K562 (cell line): Measurements from ENCODE around the gene PDPK1. TPM values are rescaled to one million over a fixed set of nuclear protein-coding genes. Genes with fewer than 3 reads are reported as not detected.

Experiments
- ATAC-seq: fragments of 200-7000 bp; cut with Tn5 transposase; 3 replicates; pipeline ENCODE4 v1.9.1; 2020; ENCODE audit warnings: moderate library complexity
- BruUV-seq: library from RNA; stranded (reverse); fragments of 400-500 nt; replicated peaks from 2 replicates; lab custom pipeline; 2021; lab: Mats Ljungman, UMichigan
- CTCF ChIA-PET: fragments of 300-600 bp; formaldehyde crosslinking; extraction: SDS; loops from one replicate; lab custom pipeline; 2021; ENCODE audit warnings: low intra/inter-chr PET ratio; lab: Yijun Ruan, JAX
- POLR2A ChIA-PET: fragments of 300-600, 350-650 bp; sonication (Branson Sonifier 250); formaldehyde crosslinking; extraction: SDS; loops from one replicate; lab custom pipeline; 2021; ENCODE audit warnings: antibody characterized with exemption, inconsistent platforms; lab: Yijun Ruan, JAX
- DNase-seq, 4 experiments: peaks; one replicate each; pipeline versions ENCODE4 v3.0.0 to v3.0.0-alpha.2; 2011 to 2018; ENCODE audit warnings: low spot score in 3 of 4, mixed read lengths in 3 of 4; ENCODE audit errors: extremely low read depth in 1 of 4
- FAIRE-seq: peaks from 2 replicates; lab custom pipeline; 2011; peaks lifted over from hg19 to GRCh38; lab: Jason Lieb, UNC
- H2AFZ ChIP-seq: 2 replicates; pipeline ENCODE4 v1.6.0; 2011; ENCODE audit warnings: low read depth, low read length, control low read depth, inconsistent platforms
- H3K27ac ChIP-seq: fragments of 200-600 bp; 3 replicates; pipeline ENCODE4 v1.8.0; 2011; ENCODE audit warnings: low read depth, mild to moderate bottlenecking, control low read depth, inconsistent platforms, low read length, moderate library complexity, mixed read lengths; ENCODE audit errors: extremely low read depth
- H3K27me3 ChIP-seq, 2 experiments: fragments of 300-600 bp in 1 of 2; 2 replicates in 1 of 2; 3 replicates in 1 of 2; pipeline versions ENCODE4 v1.6.0 to v1.8.0; 2011; ENCODE audit warnings: inconsistent platforms in 2 of 2, low read length in 2 of 2, mild to moderate bottlenecking in 1 of 2, mixed read lengths in 1 of 2, moderate library complexity in 1 of 2; ENCODE audit not compliant: control insufficient read depth in 2 of 2, insufficient read depth in 2 of 2
- H3K36me3 ChIP-seq: fragments of 300-600 bp; 3 replicates; pipeline ENCODE4 v1.8.0; 2011; ENCODE audit warnings: mild to moderate bottlenecking, low read length, inconsistent platforms; ENCODE audit not compliant: control insufficient read depth, insufficient read depth
- H3K4me1 ChIP-seq, 2 experiments: fragments of 200-600 bp in 1 of 2; replicated peaks in 1 of 2; 2 replicates in 1 of 2; 3 replicates in 1 of 2; pipeline versions ENCODE4 v1.5.1 to v1.8.0; 2011; ENCODE audit warnings: inconsistent platforms in 2 of 2, low read length in 2 of 2, mild to moderate bottlenecking in 1 of 2, mixed read lengths in 1 of 2, moderate library complexity in 1 of 2; ENCODE audit not compliant: control insufficient read depth in 2 of 2, insufficient read depth in 2 of 2
- H3K4me2 ChIP-seq: 2 replicates; pipeline ENCODE4 v1.6.1; 2011; ENCODE audit warnings: low read length, control low read depth, inconsistent platforms, mixed read lengths; ENCODE audit not compliant: insufficient read depth
- H3K4me3 ChIP-seq: fragments of 200-600 bp; sonication (generic), shearing (Covaris generic); 2 replicates; pipeline ENCODE4 v1.5.1; 2016; ENCODE audit warnings: control low read depth, inconsistent platforms
- H3K79me2 ChIP-seq: fragments of 200-600 bp; 3 replicates; pipeline ENCODE4 v1.8.0; 2011; ENCODE audit warnings: low read length, inconsistent platforms; ENCODE audit not compliant: control insufficient read depth, insufficient read depth
- H3K9ac ChIP-seq, 2 experiments: 2 replicates each; pipeline versions ENCODE4 v1.6.0 to v1.6.1; 2011; ENCODE audit warnings: low read depth in 2 of 2, low read length in 2 of 2, control low read depth in 1 of 2, inconsistent platforms in 1 of 2, mild to moderate bottlenecking in 1 of 2, mixed read lengths in 1 of 2; ENCODE audit not compliant: insufficient read depth in 1 of 2
- H3K9me1 ChIP-seq: one replicate; pipeline ENCODE4 v1.6.0; 2011; ENCODE audit warnings: inconsistent platforms, mild to moderate bottlenecking, low read length, moderate library complexity; ENCODE audit not compliant: control insufficient read depth, insufficient read depth
- H3K9me3 ChIP-seq: replicated peaks from 2 replicates; pipeline ENCODE4 v1.5.1; 2011; ENCODE audit warnings: low read depth, low read length, inconsistent platforms; ENCODE audit not compliant: control insufficient read depth, insufficient read depth
- H4K20me1 ChIP-seq: replicated peaks from 2 replicates; pipeline ENCODE4 v1.6.1; 2011; ENCODE audit warnings: low read length, inconsistent platforms, mixed read lengths; ENCODE audit not compliant: control insufficient read depth, insufficient read depth
- CEBPZ ChIP-seq: fragments of 150-350 bp; IDR thresholded peaks from 2 replicates; pipeline ENCODE4 v1.6.1; 2014; ENCODE audit warnings: low read depth, mild to moderate bottlenecking, low read length, borderline replicate concordance
- FOXP4 ChIP-seq: sonication (generic); formaldehyde crosslinking; IDR thresholded peaks from 2 replicates; pipeline ENCODE4 v1.8.0; 2022; ENCODE audit warnings: mild to moderate bottlenecking, missing genetic modification reagents, borderline replicate concordance
- HNRNPH1 ChIP-seq: fragments of 200-400 bp; formaldehyde crosslinking; optimal IDR thresholded peaks from 2 replicates; pipeline ENCODE3; 2017; ENCODE audit warnings: low read depth, mild to moderate bottlenecking, low read length, moderate library complexity
- NR4A1 ChIP-seq, 2 experiments: fragments of 250-450 bp in 1 of 2; fragments of 450-650 bp in 1 of 2; sonication (Bioruptor Pico) in 1 of 2; IDR thresholded peaks; 2 replicates each; pipeline versions ENCODE4 v1.4.0 to v1.6.1; 2016 to 2020; ENCODE audit warnings: mild to moderate bottlenecking in 2 of 2, missing compliant biosample characterization in 1 of 2, missing genetic modification characterization in 1 of 2, moderate library complexity in 1 of 2
- PBX2 ChIP-seq, 2 experiments: IDR thresholded peaks in 1 of 2; conservative IDR thresholded peaks in 1 of 2; 2 replicates each; pipeline ENCODE4 v1.6.1; 2016; ENCODE audit warnings: low read depth in 2 of 2, mild to moderate bottlenecking in 1 of 2, missing compliant biosample characterization in 1 of 2, missing genetic modification characterization in 1 of 2, moderate library complexity in 1 of 2
- PCBP2 ChIP-seq: fragments of 200-400 bp; formaldehyde crosslinking; IDR thresholded peaks from 2 replicates; pipeline ENCODE4 v1.6.1; 2018; ENCODE audit warnings: low read length, low read depth, mild to moderate bottlenecking, moderate library complexity; ENCODE audit not compliant: poor library complexity, severe bottlenecking
- POLR2G ChIP-seq: fragments of 200-400 bp; formaldehyde crosslinking; IDR thresholded peaks from 2 replicates; pipeline ENCODE4 v1.6.1; 2017; ENCODE audit warnings: low read depth, mild to moderate bottlenecking, antibody characterized with exemption, low read length, moderate library complexity
- RBM34 ChIP-seq: fragments of 200-400 bp; formaldehyde crosslinking; IDR thresholded peaks from 2 replicates; pipeline ENCODE4 v1.6.1; 2018; ENCODE audit warnings: low read length, borderline replicate concordance; ENCODE audit not compliant: insufficient read depth
- SRSF1 ChIP-seq: fragments of 200-400 bp; formaldehyde crosslinking; IDR thresholded peaks from 2 replicates; pipeline ENCODE4 v1.6.1; 2017; ENCODE audit warnings: mild to moderate bottlenecking, low read depth, low read length, moderate library complexity
- U2AF1 ChIP-seq: fragments of 200-400 bp; formaldehyde crosslinking; optimal IDR thresholded peaks from 2 replicates; pipeline ENCODE3; 2017; ENCODE audit warnings: mild to moderate bottlenecking, low read depth, low read length, moderate library complexity
- U2AF2 ChIP-seq: fragments of 200-400 bp; formaldehyde crosslinking; optimal IDR thresholded peaks from 2 replicates; pipeline ENCODE3; 2017; ENCODE audit warnings: low read depth, mild to moderate bottlenecking, low read length
- WHSC1 ChIP-seq: IDR thresholded peaks from one replicate; pipeline ENCODE4 v1.6.1; 2012; ENCODE audit warnings: low read length, control low read depth, inconsistent platforms
- ZNF121 ChIP-seq: sonication (generic); formaldehyde crosslinking; conservative IDR thresholded peaks from 2 replicates; pipeline ENCODE4 v1.8.0; 2022; ENCODE audit warnings: missing genetic modification reagents
- WGBS: fragments of 100-300 bp; shearing (Covaris generic); methylation state at CpG from one replicate; pipeline ENCODE4 v1.1.6; 2016; ENCODE audit warnings: low coverage, mixed read lengths; ENCODE audit not compliant: insufficient coverage; ENCODE audit errors: missing lambda C conversion rate; 5-methylcytosine and 5-hydroxymethylcytosine counted together
- in situ Hi-C: fragments of 300-500 bp; cut with MboI; formaldehyde crosslinking; loops from 4 replicates; pipeline ENCODE4 v1.15.0; 2018; ENCODE audit warnings: inconsistent platforms, mixed read lengths
- intact Hi-C: fragments of 100-400 bp; cut with micrococcal nuclease; formaldehyde crosslinking; loops from 2 replicates; pipeline ENCODE4 v1.14.2; 2022
- polyA plus RNA-seq, 8 experiments: library from polyadenylated mRNA; depleted of rRNA in 4 of 8; stranded (reverse) in 5 of 8; unstranded in 3 of 8; fragments of >200 nt; fragmentation: Nextera tagmentation in 2 of 8; fragmentation: Illumina TruSeq in 1 of 8; extraction: Ambion mirVana in 2 of 8; extraction: Trizol in 1 of 8; gene quantifications; 2 replicates each; pipeline versions ENCODE4 v1.2.1 to v1.2.3, GENCODE V29; 2011 to 2014; ENCODE audit warnings: inconsistent platforms in 1 of 8, missing spikeins in 1 of 8
- total RNA-seq, 7 experiments: library from RNA; depleted of rRNA in 6 of 7; stranded (reverse); fragments of >200 nt in 6 of 7; fragmentation: Illumina TruSeq in 2 of 7; extraction: Trizol in 2 of 7; gene quantifications; 2 replicates each; pipeline versions ENCODE4 v1.2.1 to v1.2.3, GENCODE V29; 2011 to 2021; ENCODE audit warnings: low replicate concordance in 1 of 7

PDPK1 gene
- total and polyA plus RNA-seq, 9 of the 15 experiments (the other 6 are each of a cell fraction or from before 2014, with no cell fraction given), result 4.0 to 37.2 (median 18.7) TPM

- in situ Hi-C loops, result no loop called here
- Histone ChIP-seq H3K79me2 (peaks cover 6% of the 10 kb centered on the region), H2AFZ (no peak overlapping the region), H4K20me1 (no peaks in the 10 kb centered on the region), H3K9me3 (no peaks in the 10 kb centered on the region), H3K4me1 (peaks cover 15 to 60% of the 10 kb centered on the region in 2 experiments; a peak in 4 of 5 replicates), H3K4me2 (no peak overlapping the region), H3K27me3 (no peaks in the 10 kb centered on the region), H3K27ac (no peak overlapping the region), H3K36me3 (peaks cover 21% of the 10 kb centered on the region; the same call in 2 of the 3 replicates), H3K9me1 (peaks cover 3% of the 10 kb centered on the region), H3K9ac (no peak overlapping the region), H3K4me3 (no peak overlapping the region)
- ChIA-PET POLR2A (interaction anchor here (1.1 to 3.8 kb wide), 2 partner anchors 13 to 19 kb away, joined by 3 to 45 read pairs; partner anchors contain the start of gene AMDHD2), CTCF (no interaction called here)
- WGBS, result 93% methylated on average over 11 of the region's 11 CpGs
- no TSS peak for BruUV-seq
- intact Hi-C loops, result no loop called here
- ATAC-seq (no peak), DNase-seq (no peak), FAIRE-seq (no peak)
- TF ChIP-seq PCBP2 (no peak), WHSC1 (no peak), SRSF1 (no peak), HNRNPH1 (no peak), RBM34 (no peak), FOXP4 (no peak), NR4A1 (CRISPR knock-in tag; IDR thresholded peaks at IDR 0.05) (no peak), NR4A1 (tag; IDR thresholded peaks at IDR 0.05) (no peak), PBX2 (CRISPR knock-in tag; IDR thresholded peaks at IDR 0.05; ENCODE audit: low read depth) (no peak), PBX2 (tag; conservative IDR thresholded peaks at IDR 0.05; ENCODE audit: low read depth) (no peak), POLR2G (0 out of 2 replicates have a peak, but pooled peaks have one; percentile 24), CEBPZ (no peak), U2AF1 (no peak), ZNF121 (CRISPR knock-in tag) (peak; percentile 95), U2AF2 (no peak)
These were observed 3.9 kb upstream of the PDPK1 start for GRCh38 chr16:2533912-2534311.
